Brain microvascular endothelial cell (primary cell): ENCODE measurements around the gene DNAI2.

Experiments used
- DNase-seq: peaks from one replicate; pipeline ENCODE4 v3.0.0-alpha.2; 2020
- H3K27ac ChIP-seq: fragments of 250-450 bp; sonication (Bioruptor Pico); 2 replicates; pipeline ENCODE4 v1.5.1; 2020; ENCODE audit warnings: mild to moderate bottlenecking, moderate library complexity
- H3K27me3 ChIP-seq: fragments of 250-450 bp; sonication (Bioruptor Pico); replicated peaks from 2 replicates; pipeline ENCODE4 v1.5.1; 2020; ENCODE audit warnings: mild to moderate bottlenecking
- H3K36me3 ChIP-seq: fragments of 250-450 bp; sonication (Bioruptor Pico); replicated peaks from 2 replicates; pipeline ENCODE4 v1.5.1; 2020; ENCODE audit warnings: mild to moderate bottlenecking
- H3K4me3 ChIP-seq: 2 replicates; pipeline ENCODE4 v1.5.1; 2011; ENCODE audit warnings: low read depth, mild to moderate bottlenecking, control low read depth, low read length, moderate library complexity
- in situ Hi-C: cut with HindIII; loops from 2 replicates; pipeline ENCODE4 v1.10.0; 2017; ENCODE audit warnings: low sequenced_read_pairs, low pct_ligation_motif_present
- TF ChIP-seq, protein P1 (sequence below): IDR thresholded peaks from 2 replicates; pipeline ENCODE4 v1.5.1; 2011; ENCODE audit warnings: low read depth, mild to moderate bottlenecking, moderate library complexity, low read length, control low read depth, inconsistent platforms; ENCODE audit errors: missing control alignments

The DNAI2 gene

DNA sequence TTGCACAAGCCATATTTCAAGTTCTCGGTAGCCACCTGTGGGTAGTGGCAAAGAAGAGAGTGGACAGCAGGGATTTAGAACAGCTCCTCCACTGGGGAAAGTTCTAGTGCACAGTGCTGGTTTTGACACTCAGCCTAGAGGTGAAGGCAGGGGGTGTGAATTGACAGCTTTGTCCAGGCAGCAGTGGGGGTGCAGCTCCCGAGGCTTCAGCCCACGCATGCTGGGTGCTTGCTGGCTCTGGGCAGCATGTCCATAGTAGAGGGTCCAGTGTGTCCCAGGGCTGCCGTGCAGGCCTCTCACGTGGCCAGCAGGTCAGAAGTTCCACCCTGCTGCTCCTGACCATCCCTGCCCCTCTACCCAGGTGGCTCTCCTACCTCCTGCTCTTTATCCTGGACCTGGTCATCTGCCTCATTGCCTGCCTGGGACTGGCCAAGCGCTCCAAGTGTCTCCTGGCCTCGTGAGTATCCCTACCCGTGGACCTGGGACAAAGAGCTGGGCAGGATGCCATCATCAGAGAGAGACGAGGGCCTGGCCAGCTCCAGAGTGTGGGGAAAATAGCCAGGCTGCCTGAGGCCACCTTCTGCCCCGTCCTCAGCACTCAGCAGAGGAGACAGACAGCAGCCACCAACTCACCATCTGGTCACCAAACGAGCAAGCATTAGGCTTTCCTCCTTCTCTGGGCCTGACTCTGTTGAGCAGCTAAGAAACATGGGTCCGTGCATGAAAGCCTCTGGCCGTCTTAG, 30.9 kb upstream of the DNAI2 start:
- no peak overlapping the region for H3K4me3 ChIP-seq
- TF ChIP-seq, protein P1, sequence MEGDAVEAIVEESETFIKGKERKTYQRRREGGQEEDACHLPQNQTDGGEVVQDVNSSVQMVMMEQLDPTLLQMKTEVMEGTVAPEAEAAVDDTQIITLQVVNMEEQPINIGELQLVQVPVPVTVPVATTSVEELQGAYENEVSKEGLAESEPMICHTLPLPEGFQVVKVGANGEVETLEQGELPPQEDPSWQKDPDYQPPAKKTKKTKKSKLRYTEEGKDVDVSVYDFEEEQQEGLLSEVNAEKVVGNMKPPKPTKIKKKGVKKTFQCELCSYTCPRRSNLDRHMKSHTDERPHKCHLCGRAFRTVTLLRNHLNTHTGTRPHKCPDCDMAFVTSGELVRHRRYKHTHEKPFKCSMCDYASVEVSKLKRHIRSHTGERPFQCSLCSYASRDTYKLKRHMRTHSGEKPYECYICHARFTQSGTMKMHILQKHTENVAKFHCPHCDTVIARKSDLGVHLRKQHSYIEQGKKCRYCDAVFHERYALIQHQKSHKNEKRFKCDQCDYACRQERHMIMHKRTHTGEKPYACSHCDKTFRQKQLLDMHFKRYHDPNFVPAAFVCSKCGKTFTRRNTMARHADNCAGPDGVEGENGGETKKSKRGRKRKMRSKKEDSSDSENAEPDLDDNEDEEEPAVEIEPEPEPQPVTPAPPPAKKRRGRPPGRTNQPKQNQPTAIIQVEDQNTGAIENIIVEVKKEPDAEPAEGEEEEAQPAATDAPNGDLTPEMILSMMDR: no peak
- no peaks in the 10 kb centered on the region for H3K36me3 ChIP-seq
- in situ Hi-C loops: no loop called here
- DNase-seq: no peak
- H3K27me3 ChIP-seq: no peaks in the 10 kb centered on the region
- no peak overlapping the region for H3K27ac ChIP-seq

DNA sequence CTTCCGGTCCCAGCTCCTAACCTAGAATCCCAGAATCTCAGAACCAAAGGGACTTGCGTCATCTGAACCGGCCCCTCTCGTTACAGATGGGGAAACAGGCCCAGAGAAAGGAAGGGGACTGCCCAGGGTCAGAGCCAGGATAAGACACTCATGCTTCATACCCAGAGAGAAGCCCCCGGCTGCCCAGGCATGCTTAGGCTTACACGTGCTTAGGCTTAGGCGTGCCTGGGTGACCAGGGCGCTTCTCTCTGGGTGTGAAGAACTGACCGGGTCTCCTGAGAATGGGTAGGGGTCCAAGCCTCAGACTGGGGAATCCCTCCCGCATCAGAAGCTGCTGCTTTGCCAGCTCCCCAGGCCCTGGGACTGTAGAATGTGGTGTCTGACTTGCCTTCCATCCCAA, 29.9 kb upstream of the DNAI2 start:
- Histone ChIP-seq H3K27me3 (no peaks in the 10 kb centered on the region), H3K36me3 (no peaks in the 10 kb centered on the region), H3K27ac (no peak overlapping the region), H3K4me3 (no peak overlapping the region)
- TF ChIP-seq, protein P1: no peak
- in situ Hi-C loops: no loop called here
- DNase-seq: no peak

DNA sequence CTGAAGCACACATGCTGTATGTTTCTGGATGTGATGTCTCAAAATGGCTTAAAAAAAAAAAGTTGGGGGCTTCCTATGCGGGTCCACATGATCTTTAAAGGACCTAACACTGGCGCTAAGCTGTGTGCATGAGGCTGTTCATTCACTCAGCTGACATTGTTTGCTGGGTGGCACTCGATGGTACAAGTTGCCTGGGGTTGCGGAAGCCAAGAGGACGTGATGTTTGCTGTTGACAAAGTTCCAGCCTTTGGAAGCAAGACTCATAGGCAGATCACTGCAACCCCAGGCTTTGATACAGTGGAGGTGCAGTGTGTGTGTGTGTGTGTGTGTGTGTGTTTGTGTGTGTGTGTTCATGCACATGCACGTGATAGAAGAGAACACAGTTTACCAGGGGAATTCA, 29.5 kb upstream of the DNAI2 start:
- DNase-seq: no peak
- Histone ChIP-seq H3K27me3 (no peaks in the 10 kb centered on the region), H3K27ac (no peak overlapping the region), H3K36me3 (no peaks in the 10 kb centered on the region), H3K4me3 (no peak overlapping the region)
- TF ChIP-seq, protein P1: no peak
- in situ Hi-C loops: no loop called here

DNA sequence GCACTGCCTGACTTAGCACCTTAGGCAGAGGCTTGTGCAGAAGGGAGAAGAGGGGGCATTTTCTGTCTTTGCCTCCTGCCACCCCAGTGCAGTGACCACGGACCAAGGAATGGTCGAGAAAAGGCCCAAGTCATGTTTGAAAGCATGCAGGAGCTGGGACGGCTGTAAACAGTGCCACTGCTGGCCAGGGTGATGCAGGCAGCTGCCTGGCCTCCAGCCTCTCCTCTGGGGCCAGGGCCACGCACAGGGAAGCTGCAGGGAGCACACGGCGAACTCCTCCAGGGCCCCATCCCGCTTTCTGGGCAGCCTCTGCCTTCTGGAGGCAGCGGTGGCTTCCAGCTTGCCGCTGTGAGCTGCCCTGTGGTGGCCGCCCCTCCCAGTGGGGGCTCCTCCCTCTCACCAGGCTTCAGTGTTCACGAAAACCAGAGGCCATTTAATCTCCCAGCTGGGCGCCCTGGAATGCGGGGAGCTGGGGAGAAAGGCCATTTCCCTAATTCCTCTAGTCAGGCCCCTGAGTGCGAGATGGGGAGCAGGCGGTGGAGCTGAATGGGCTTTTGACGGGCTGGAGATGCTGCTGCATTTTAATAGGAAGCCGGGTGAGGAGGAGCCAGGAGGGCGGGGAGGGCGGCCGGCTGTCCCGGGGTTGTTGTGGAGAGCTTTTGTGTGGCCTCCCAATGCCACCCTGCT, 28.7 kb upstream of the DNAI2 start:
- TF ChIP-seq, protein P1: peak; percentile 28
- H3K27ac ChIP-seq: no peak overlapping the region
- H3K4me3 ChIP-seq: no peak overlapping the region
- no peaks in the 10 kb centered on the region for H3K27me3 ChIP-seq
- no peaks in the 10 kb centered on the region for H3K36me3 ChIP-seq
- in situ Hi-C loops: no loop called here
- DNase-seq: no peak

DNA sequence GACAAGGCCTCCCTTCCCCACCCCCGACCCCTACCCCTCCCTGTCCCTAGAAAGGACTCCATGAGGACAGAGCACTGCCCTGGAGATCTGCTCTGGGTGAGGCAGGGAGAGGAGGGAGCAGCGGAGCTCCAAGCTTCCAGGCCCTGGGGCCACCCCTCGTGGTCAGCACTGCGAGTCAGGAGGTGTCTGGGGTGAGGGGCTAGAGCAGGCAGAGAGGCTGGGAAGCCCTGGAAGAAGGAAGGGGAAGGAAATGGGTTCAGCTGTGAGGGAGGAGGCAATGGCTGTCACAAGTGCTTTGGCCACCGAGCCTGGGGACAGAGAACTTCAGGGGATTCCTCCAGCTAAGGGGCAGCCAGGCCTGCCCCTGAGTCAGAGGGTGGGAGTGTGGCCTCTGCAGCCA, 28.2 kb upstream of the DNAI2 start:
- DNase-seq: no peak
- Histone ChIP-seq H3K27ac (no peak overlapping the region), H3K27me3 (no peaks in the 10 kb centered on the region), H3K4me3 (no peak overlapping the region), H3K36me3 (no peaks in the 10 kb centered on the region)
- in situ Hi-C loops: no loop called here
- TF ChIP-seq, protein P1: no peak
